ENCODE results near the gene ETV1.

The ETV1 gene

DNA sequence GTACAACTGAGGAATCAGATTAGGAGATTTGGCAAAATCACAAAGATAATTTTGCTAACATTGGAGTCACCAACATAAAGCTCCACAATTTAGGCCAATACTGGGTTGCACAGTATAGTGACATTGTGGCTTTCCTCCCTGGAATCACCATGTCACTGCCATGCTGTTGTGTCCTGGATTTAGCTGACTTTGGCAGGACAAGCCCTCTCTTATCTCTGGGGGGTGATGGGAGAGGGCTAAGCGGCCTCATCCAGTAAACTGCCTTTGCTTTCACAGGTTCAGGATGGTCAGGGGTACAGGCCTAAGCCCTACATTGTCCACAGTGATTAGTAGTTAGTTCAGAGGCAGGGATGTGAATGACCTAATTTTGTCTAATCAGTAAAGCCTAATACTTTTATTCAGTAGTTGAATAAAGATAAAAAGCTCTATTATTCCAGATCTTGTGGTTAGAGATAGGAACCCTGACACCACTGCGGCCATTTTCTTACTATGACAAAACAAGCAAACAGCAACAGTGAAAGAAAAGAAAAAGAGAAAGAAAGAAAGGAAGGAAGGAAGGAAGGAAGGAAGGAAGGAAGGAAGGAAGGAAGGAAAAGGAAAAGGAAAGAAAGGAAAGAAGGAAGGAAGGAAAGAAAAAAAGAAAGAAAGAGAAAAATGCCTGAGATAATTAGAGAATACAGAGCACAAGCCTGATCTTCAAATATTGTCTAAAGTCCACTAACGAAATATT is 140.1 kb downstream of the ETV1 start:
- no peak for DNase-seq
- intact Hi-C loops (cut with DNase I): no loop called here

DNA sequence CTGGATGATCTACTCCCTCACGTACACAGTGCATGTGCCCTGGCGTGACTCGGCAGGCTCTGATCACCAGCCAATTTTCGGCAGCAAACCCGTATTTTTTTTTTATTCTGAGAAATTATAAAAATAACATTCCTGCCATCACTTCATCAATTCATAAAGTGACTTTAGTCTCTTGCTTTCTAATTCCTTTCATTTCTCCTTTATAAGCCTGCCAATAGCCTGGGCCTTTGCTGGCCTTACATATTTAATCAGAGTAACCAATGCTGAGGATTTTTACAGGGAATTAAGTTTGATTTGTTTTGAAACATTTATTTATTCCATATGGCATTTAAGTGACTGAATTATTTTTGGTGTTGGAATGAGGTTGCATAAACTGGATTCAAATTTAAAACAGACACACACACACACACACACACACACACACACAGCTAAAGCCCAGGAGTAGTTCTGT is 140.8 kb downstream of the ETV1 start:
- no peak for DNase-seq
- intact Hi-C loops (cut with DNase I): no loop called here

DNA sequence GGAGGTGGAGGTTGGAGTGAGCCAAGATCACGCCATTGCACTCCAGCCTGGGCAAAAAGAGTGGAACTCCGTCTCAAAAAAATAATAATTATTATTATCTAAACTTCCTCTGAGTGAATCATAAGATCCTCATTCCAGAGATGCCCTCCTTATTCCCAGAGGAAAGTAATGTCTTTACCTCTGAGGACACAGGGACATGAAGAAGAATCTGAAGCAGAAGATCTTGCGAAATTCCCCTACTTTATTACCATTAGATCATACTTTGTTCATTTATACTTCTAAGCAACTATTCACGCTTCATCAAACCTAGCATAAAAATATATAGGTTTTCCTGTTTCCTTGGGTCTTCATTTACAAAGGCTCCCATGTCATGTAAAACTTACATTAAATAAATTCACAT is 143.1 kb downstream of the ETV1 start:
- intact Hi-C loops (cut with DNase I): no loop called here
- DNase-seq: no peak

DNA sequence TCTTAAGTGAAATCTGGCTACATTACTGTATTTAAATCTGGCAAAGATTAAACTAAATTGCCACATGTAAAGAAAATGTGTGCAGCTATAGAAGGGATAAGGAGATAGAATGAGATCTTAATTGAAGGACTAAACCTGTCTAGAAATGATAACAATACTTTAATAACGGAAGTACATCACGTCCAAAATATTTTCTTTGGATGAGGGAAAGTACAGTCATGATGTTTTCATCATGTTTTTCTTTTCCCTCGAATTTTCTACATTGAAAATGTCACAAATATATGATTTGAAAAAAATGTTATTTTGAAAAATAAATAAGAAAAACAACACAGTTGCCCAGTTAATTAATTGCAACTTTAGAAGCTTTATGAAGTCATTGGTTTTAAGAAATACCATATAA is 143.9 kb downstream of the ETV1 start:
- intact Hi-C loops (cut with DNase I): no loop called here
- DNase-seq: no peak

DNA sequence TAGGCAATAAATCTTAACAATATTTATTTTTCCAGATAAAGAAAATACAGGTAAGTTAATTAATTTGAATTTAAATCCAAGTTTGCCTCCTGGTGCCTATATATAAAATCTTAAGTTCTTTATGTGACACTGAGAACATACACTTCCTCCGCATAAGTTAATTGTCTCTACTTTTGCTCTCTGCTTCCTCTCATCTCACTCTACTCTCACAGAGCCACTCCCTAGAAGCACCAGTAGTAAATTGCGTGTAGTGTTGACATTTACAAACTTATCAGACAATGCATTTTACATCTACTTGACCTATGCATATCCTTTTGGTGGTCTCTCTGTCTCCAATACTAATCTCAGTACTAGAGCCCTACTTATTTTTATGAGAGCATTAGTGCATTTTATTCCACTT is 144.5 kb downstream of the ETV1 start:
- no peak for DNase-seq
- intact Hi-C loops (cut with DNase I): no loop called here

DNA sequence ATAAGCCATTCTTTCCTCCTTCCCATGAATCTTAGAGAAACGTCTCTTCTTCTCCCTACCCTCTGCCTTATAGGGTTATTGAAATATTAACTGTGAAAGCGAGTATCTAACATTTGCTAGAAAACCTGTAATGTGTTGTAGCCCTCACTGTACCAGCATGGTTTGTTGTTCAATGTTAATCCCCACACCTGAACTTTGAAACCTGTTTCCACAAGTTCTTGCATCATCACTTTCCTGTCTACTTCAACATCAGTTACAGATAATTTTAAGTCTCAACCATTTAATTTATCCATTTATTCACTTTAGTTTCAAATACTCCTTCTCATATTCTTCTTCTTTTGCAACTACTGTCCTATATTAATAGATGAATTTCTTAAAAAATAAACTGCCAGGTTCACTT is 148.2 kb downstream of the ETV1 start:
- intact Hi-C loops (cut with DNase I): no loop called here
- no peak for DNase-seq

Measured in head of caudate nucleus (tissue), 42 donors.